Neural cell (in vitro differentiated cells): Measurements from ENCODE around the gene C16orf74. TPM values are rescaled to one million over a fixed set of nuclear protein-coding genes. Genes with fewer than 3 reads are reported as not detected.

ENCODE experiments used
- H2AFZ ChIP-seq: fragments of 200-600, 300-800 bp; sonication (generic), shearing (Covaris generic); 2 replicates; pipeline ENCODE4 v1.6.0; 2014; ENCODE audit warnings: low read depth, mild to moderate bottlenecking, antibody characterized with exemption, low read length, moderate library complexity
- H3F3A ChIP-seq: fragments of 200-600 bp; shearing (Covaris generic); 2 replicates; pipeline ENCODE4 v1.6.1; 2016; ENCODE audit warnings: mild to moderate bottlenecking, moderate library complexity, mixed read lengths, antibody characterized with exemption, low read length; ENCODE audit not compliant: insufficient read depth, poor library complexity, severe bottlenecking
- H3K27ac ChIP-seq: fragments of 200-600, 300-800 bp; sonication (generic), shearing (Covaris generic); 2 replicates; pipeline ENCODE4 v1.5.1; 2014; ENCODE audit warnings: mild to moderate bottlenecking, low read length, moderate library complexity
- H3K27me3 ChIP-seq: fragments of 300-800, 200-600 bp; sonication (generic), shearing (Covaris generic); 2 replicates; pipeline ENCODE4 v1.6.0; 2014; ENCODE audit warnings: mild to moderate bottlenecking, low read depth, low read length, moderate library complexity; ENCODE audit not compliant: insufficient read depth
- H3K36me3 ChIP-seq: fragments of 300-800, 200-600 bp; sonication (generic), shearing (Covaris generic); 2 replicates; pipeline ENCODE4 v1.5.1; 2014; ENCODE audit warnings: mild to moderate bottlenecking, antibody characterized with exemption, low read length, moderate library complexity; ENCODE audit not compliant: insufficient read depth
- H3K4me2 ChIP-seq: fragments of 300-800, 200-600 bp; sonication (generic), shearing (Covaris generic); 2 replicates; pipeline ENCODE4 v1.6.0; 2014; ENCODE audit warnings: mild to moderate bottlenecking, low read length
- H3K4me3 ChIP-seq: fragments of 300-800, 200-600 bp; sonication (generic), shearing (Covaris generic); 2 replicates; pipeline ENCODE4 v1.5.1; 2014; ENCODE audit warnings: mild to moderate bottlenecking, low read length, moderate library complexity
- H3K79me2 ChIP-seq: fragments of 200-600 bp; shearing (Covaris generic); replicated peaks from 2 replicates; pipeline ENCODE4 v1.6.0; 2014; ENCODE audit warnings: mild to moderate bottlenecking, low read length, moderate library complexity; ENCODE audit not compliant: insufficient read depth
- H3K9ac ChIP-seq: fragments of 300-800, 200-600 bp; sonication (generic), shearing (Covaris generic); 2 replicates; pipeline ENCODE4 v1.6.1; 2016; ENCODE audit warnings: mild to moderate bottlenecking, low read length, mixed read lengths
- H3K9me2 ChIP-seq: fragments of 200-600 bp; shearing (Covaris generic); 2 replicates; pipeline ENCODE4 v1.6.1; 2016; ENCODE audit warnings: mild to moderate bottlenecking, low read length, mixed read lengths; ENCODE audit not compliant: insufficient read depth
- H3K9me3 ChIP-seq: fragments of 200-600, 300-800 bp; sonication (generic), shearing (Covaris generic); 2 replicates; pipeline ENCODE4 v1.6.1; 2016; ENCODE audit warnings: mild to moderate bottlenecking, mixed run types, low read length, moderate library complexity, mixed read lengths
- H4K20me1 ChIP-seq: fragments of 200-600 bp; shearing (Covaris generic); 2 replicates; pipeline ENCODE4 v1.6.1; 2016; ENCODE audit warnings: mild to moderate bottlenecking, mixed run types; ENCODE audit not compliant: insufficient read depth
- CTCF ChIP-seq: fragments of 450-650 bp; IDR thresholded peaks from 2 replicates; pipeline ENCODE4 v1.5.1; 2014; ENCODE audit warnings: antibody characterized with exemption, mild to moderate bottlenecking, moderate library complexity; ENCODE audit not compliant: poor library complexity, severe bottlenecking
- EP300 ChIP-seq: fragments of 450-650 bp; conservative IDR thresholded peaks from 2 replicates; pipeline ENCODE4 v1.6.1; 2014; ENCODE audit warnings: antibody characterized with exemption, mild to moderate bottlenecking, moderate library complexity; ENCODE audit not compliant: poor library complexity, severe bottlenecking
- EZH2 ChIP-seq: fragments of 200-600, 300-800 bp; shearing (Covaris generic), sonication (generic); IDR thresholded peaks from 2 replicates; pipeline ENCODE4 v1.6.1; 2014; ENCODE audit warnings: antibody characterized with exemption, low read length, borderline replicate concordance, mild to moderate bottlenecking; ENCODE audit not compliant: insufficient read depth, poor library complexity, severe bottlenecking
- MXI1 ChIP-seq: fragments of 450-650 bp; conservative IDR thresholded peaks from 2 replicates; pipeline ENCODE4 v1.6.1; 2014; ENCODE audit warnings: antibody characterized with exemption, mild to moderate bottlenecking; ENCODE audit not compliant: poor library complexity, severe bottlenecking
- POLR2AphosphoS5 ChIP-seq: IDR thresholded peaks from 2 replicates; pipeline ENCODE4 v1.6.1; 2012
- RAD21 ChIP-seq: fragments of 450-650 bp; conservative IDR thresholded peaks from 2 replicates; pipeline ENCODE4 v1.6.1; 2014; ENCODE audit warnings: antibody characterized with exemption, mild to moderate bottlenecking, moderate library complexity
- SMC3 ChIP-seq: fragments of 450-650 bp; conservative IDR thresholded peaks from 2 replicates; pipeline ENCODE4 v1.6.1; 2014; ENCODE audit warnings: antibody characterized with exemption, mild to moderate bottlenecking, moderate library complexity; ENCODE audit not compliant: poor library complexity
- TAF1 ChIP-seq: IDR thresholded peaks from 2 replicates; pipeline ENCODE4 v1.6.1; 2012; ENCODE audit warnings: low read depth
- polyA plus RNA-seq: library from polyadenylated mRNA; depleted of rRNA; stranded (reverse); fragments of >200 nt; gene quantifications from 2 replicates; pipeline ENCODE4 v1.2.3, GENCODE V29; 2014
- TF ChIP-seq, protein P1 (sequence below): IDR thresholded peaks from 2 replicates; pipeline ENCODE4 v1.6.1; 2012; ENCODE audit warnings: borderline replicate concordance

The C16orf74 gene
- polyA plus RNA-seq, 1 donor from 2014 or later: not detected

- no peak overlapping the region for H3K9ac ChIP-seq
- H3K4me2 ChIP-seq: no peak overlapping the region
- H3K9me3 ChIP-seq: no peaks in the 10 kb centered on the region
- H3K36me3 ChIP-seq: no peaks in the 10 kb centered on the region
- H4K20me1 ChIP-seq: no peaks in the 10 kb centered on the region
- H3K27ac ChIP-seq: no peak overlapping the region
- no peaks in the 10 kb centered on the region for H3K79me2 ChIP-seq
- no peaks in the 10 kb centered on the region for H3K27me3 ChIP-seq
- H2AFZ ChIP-seq: no peak overlapping the region
- no peak overlapping the region for H3K4me3 ChIP-seq
- no peak for TF ChIP-seq CTCF
- no peak for TF ChIP-seq MXI1
- no peak for TF ChIP-seq TAF1
- no peak for TF ChIP-seq SMC3
- no peak for TF ChIP-seq RAD21
- TF ChIP-seq EP300: no peak
- no peak for TF ChIP-seq POLR2AphosphoS5
- no peak for TF ChIP-seq EZH2
- TF ChIP-seq, protein P1, sequence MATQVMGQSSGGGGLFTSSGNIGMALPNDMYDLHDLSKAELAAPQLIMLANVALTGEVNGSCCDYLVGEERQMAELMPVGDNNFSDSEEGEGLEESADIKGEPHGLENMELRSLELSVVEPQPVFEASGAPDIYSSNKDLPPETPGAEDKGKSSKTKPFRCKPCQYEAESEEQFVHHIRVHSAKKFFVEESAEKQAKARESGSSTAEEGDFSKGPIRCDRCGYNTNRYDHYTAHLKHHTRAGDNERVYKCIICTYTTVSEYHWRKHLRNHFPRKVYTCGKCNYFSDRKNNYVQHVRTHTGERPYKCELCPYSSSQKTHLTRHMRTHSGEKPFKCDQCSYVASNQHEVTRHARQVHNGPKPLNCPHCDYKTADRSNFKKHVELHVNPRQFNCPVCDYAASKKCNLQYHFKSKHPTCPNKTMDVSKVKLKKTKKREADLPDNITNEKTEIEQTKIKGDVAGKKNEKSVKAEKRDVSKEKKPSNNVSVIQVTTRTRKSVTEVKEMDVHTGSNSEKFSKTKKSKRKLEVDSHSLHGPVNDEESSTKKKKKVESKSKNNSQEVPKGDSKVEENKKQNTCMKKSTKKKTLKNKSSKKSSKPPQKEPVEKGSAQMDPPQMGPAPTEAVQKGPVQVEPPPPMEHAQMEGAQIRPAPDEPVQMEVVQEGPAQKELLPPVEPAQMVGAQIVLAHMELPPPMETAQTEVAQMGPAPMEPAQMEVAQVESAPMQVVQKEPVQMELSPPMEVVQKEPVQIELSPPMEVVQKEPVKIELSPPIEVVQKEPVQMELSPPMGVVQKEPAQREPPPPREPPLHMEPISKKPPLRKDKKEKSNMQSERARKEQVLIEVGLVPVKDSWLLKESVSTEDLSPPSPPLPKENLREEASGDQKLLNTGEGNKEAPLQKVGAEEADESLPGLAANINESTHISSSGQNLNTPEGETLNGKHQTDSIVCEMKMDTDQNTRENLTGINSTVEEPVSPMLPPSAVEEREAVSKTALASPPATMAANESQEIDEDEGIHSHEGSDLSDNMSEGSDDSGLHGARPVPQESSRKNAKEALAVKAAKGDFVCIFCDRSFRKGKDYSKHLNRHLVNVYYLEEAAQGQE: no peak
- H3K9me2 ChIP-seq: no peaks in the 10 kb centered on the region
- no peaks in the 10 kb centered on the region for H3F3A ChIP-seq
These were observed 54.1 kb downstream of the C16orf74 start for GRCh38 chr16:85696781-85697180.

- H3K79me2 ChIP-seq: no peaks in the 10 kb centered on the region
- H3K4me3 ChIP-seq: no peak overlapping the region
- no peaks in the 10 kb centered on the region for H3K36me3 ChIP-seq
- H3K9me3 ChIP-seq: no peaks in the 10 kb centered on the region
- H3F3A ChIP-seq: no peaks in the 10 kb centered on the region
- no peak for TF ChIP-seq CTCF
- TF ChIP-seq MXI1: no peak
- no peak for TF ChIP-seq POLR2AphosphoS5
- TF ChIP-seq, protein P1: no peak
- no peak for TF ChIP-seq EZH2
- TF ChIP-seq EP300: no peak
- no peak for TF ChIP-seq RAD21
- TF ChIP-seq TAF1: no peak
- TF ChIP-seq SMC3: no peak
- no peaks in the 10 kb centered on the region for H3K27me3 ChIP-seq
- no peak overlapping the region for H3K9ac ChIP-seq
- H2AFZ ChIP-seq: no peak overlapping the region
- H3K27ac ChIP-seq: no peak overlapping the region
- H4K20me1 ChIP-seq: no peaks in the 10 kb centered on the region
- no peaks in the 10 kb centered on the region for H3K9me2 ChIP-seq
- no peak overlapping the region for H3K4me2 ChIP-seq
These were observed 55.4 kb downstream of the C16orf74 start for GRCh38 chr16:85695196-85696128.
